Myocyte (in vitro differentiated cells): ENCODE data around the gene ZBTB18. TPM values are rescaled to one million over a fixed set of nuclear protein-coding genes. Genes with fewer than 3 reads are reported as not detected.
A peak's percentile ranks its signal among the peaks of the same experiment; 100 is the strongest.

ENCODE experiments used
- DNase-seq: peaks from one replicate; pipeline ENCODE4 v3.0.0-alpha.2; 2012; ENCODE audit warnings: low read depth
- total RNA-seq: library from RNA; depleted of rRNA; stranded (reverse); fragments of >200 nt; gene quantifications from 2 replicates; pipeline ENCODE4 v1.2.3, GENCODE V29; 2014

ZBTB18 gene
- total RNA-seq, 1 donor from 2014 or later = 106 TPM

DNA sequence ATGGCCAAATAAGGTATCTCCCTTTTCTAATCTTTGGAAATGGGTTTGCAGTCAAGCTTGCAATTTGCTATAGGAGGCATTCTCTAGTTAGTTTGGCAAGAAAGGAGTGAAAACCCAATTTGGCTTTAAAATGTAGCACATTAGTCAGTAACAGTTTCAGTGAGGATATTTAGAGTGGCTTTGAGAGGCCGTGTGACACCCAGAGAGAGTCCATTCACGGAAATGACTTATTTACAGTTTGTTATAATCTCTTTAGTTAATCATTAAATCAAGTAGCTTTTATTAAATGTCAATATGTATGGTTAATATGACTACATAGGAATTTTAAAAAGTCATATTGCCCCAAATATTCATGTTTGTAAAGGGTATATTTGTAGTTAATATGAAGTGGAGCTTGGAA lies 9.6 kb downstream of the ZBTB18 start:
- no peak for DNase-seq

GRCh38 chr1:244062156-244062725 lies 11.2 kb downstream of the ZBTB18 start:
- DNase-seq = no peak

DNA sequence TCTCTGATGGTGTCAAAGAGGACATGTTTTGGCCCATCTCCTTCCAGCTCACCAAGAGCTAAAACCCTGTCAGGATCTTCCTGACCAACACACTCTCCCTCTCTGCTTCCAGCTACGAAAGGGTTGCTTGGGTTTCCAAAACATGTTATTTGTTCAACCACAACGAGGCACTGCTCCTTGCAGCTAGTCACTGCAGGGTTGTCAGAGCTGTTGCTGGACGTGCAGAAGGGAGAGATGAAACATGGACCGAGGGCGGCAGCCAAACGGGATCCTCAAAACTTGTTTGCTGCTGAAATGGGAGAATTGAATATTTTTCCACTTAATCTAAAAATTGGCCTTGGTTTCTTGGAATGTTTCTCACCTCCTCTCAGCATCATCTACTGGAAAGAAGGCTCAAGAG lies 12.4 kb downstream of the ZBTB18 start:
- peak; percentile 24 for DNase-seq

DNA sequence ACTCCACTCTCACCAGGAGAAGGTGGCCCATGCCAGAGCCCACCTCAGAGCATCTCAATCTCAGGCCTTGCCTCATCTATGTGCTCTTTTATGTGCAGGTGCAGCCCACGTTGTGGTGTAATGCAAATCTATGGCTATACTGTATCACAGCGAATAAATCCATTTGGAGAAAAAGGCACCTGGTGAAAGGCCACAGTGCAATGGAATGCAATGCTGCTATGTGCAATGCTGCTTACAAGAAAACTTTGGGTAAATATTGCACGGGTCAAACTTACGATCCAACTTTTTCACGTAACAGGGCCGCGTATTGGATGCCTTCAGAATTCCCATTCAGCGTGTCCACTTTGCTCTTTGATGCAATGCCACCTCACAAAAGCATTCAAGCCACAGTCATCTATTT lies 13.5 kb downstream of the ZBTB18 start:
- DNase-seq = no peak

DNA sequence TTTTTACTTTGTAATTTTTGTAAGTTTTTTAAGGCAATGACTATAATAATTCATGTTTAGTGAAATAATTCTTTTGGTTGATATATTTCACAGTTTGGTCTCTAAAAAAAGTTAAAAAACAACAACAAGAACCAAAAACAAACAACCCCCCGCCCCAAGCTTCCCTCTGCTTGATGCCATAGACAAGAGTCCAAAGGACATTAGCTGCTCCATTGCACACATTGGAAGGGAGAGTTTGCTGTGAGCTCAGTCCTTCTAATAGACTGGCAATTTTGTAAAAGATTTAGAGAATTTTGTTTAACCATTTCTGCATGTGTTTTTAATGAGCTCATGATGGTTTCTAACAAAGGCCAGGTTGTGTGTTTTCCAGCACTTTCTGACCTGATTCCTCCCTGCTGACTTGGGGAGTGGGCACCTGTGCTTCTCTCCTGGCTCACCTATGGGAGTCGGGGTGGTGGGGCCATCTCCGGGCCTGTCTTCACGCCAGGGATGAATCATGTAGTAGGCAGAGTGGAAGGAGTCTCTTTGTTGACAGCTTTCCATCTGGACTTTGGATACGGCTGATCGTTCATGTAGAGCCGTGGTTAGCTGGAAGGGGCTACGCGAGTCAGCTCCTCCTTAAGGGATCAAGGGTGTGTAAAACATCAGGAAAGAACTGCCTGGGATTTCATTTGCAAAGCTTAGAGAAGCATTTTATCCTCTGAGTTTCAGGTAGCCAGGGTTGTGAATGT lies 14.1 kb downstream of the ZBTB18 start:
- DNase-seq = no peak

DNA sequence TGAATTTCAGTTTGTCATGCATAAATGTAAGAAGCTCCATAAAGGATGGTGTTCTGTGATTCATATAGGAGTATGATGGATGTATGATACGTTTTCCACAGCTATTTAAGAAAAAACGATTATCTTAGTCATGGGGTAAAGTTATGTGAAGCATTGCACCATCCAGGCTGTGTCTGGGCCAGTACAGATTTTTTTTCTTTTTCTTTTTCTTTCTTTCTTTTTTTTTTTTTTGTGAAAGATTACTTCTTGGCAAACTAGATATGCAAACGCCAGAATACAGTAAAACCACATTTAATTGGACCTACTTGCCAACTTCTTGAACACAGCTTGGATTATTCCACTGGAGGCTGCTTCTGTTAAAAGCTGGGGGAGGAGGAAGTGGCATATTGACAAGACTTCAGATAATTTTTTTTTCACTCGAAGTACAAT lies 14.9 kb downstream of the ZBTB18 start:
- peak; percentile 27 for DNase-seq

DNA sequence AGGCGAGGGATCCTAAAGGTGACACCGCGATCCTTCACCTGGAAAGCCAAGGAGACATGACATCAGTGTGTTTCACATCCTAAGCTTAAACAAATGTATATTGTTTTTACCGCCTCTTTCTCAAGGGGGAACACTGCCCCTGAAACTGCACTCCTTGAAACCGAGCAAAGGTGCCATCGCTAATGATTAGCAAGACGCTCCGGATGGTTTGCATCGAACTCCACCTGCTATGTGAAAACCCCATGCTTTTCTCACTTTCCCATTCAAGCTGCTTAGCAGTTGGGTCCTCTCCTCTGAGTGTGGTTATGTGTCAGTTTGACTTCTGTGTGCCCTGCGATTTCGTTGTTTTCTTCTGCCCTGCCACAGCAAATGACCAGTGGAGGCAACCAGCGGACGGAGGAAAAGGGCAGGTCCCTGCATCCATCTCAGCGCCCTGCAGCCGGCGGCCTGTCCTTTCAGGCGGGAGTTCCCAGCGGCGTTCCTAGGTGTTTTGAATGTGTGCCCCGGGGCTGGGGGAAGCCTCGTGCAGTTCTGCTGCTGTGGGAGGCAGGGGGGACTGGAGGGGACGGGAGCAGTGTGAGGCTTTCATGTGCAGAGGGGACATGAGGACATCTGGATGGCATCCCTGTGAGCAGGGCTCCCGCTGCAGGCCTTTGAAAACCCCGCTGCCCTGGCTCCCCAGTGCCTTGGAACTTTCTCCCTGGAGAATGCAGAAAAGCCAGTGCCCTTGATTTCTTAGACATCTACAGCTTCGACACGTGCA lies 16.1 kb downstream of the ZBTB18 start:
- no peak for DNase-seq

- no peak for DNase-seq
Measured at GRCh38 chr1:244067893-244068292, 16.8 kb downstream of the ZBTB18 start.

DNA sequence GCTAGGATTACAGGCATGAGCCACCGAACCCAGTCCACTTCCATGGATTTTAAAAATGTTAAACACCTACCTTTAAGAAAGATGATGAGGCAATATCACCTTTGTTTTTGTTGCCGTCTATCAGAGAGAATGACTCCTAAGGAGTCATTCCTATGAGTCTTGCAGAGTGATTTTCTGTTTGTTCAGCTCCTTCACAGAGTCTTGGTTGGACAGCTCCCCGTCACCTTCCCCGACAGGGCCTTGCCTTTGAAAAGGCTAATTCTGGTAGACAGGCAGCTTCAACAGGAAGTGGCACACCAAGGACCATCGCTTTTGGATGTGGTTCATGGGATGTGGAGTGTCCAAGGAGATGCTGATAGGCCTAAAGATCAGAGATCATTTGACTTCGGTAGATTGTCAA lies 17.5 kb downstream of the ZBTB18 start:
- DNase-seq = no peak

DNA sequence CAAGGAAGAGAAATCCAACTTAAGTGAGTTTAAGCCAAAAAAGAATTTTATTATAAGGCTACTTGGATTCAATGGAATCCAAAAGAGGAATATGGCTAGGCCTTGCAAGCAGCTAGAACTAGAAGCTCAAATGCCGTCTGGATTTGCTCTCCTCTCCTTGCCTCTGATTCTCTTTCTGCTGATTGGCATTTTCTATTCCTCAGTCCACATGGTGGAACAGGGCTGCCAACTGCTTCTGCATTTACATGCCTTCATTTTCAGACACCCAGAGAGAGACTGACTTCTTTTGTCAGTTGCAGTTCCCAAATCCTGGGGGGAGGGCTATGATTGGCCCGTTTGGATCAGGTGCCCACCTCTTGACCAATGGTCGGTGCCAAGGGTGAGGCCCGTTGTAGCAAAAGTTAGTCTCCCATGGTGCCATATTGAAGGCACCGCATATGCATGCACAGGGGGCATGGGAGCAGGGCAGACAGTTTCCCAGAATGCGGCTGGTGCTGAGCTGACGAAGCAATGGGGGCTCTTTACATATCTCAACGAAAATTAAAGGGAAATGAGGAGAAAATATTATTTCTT lies 18.3 kb downstream of the ZBTB18 start:
- no peak for DNase-seq

GRCh38 chr1:244074559-244075171 lies 23.6 kb downstream of the ZBTB18 start:
- no peak for DNase-seq

DNA sequence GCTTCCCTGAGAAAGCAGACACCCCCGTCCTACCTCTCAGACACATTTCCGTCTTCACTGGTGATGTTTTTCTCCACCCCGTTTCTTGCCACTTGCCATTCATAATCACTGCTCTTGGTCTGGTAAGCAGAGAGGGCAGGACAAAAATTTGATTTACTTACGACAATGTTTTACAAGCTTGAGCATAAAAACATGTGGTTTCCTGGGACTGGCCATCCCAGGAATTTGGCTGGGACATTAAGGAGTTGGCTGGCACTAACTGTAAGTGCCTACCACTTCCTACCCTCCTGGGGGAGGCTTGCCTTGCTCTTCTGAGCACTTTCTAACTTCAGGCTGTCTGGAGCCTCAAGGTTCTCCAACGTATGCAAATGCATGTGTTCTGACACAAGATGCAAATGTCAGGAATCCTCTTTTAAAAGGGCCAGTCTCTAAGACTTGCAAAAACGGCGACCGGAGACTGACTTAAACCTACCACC lies 24.2 kb downstream of the ZBTB18 start:
- DNase-seq = no peak

DNA sequence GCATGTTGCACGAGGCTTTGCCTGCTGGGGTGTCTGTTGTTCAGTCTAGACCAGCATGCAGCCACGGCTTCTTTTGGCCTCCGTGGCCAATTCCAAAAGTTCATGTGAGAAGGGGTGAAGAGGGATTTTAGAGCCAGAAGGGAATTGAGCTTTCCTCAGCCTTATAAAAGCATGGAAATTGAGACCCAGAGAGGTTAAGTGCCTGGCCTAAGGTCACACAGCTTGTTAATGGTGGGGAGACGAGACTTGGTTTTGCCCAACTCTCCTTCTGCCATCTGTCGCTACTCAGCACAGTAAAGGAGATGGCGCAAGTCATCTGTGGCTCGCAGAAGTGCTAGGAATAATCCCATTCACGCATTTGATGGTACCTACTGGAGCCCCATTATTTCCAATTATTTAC lies 25.7 kb downstream of the ZBTB18 start:
- no peak for DNase-seq

GRCh38 chr1:244077473-244078220 lies 26.6 kb downstream of the ZBTB18 start:
- DNase-seq = no peak

DNA sequence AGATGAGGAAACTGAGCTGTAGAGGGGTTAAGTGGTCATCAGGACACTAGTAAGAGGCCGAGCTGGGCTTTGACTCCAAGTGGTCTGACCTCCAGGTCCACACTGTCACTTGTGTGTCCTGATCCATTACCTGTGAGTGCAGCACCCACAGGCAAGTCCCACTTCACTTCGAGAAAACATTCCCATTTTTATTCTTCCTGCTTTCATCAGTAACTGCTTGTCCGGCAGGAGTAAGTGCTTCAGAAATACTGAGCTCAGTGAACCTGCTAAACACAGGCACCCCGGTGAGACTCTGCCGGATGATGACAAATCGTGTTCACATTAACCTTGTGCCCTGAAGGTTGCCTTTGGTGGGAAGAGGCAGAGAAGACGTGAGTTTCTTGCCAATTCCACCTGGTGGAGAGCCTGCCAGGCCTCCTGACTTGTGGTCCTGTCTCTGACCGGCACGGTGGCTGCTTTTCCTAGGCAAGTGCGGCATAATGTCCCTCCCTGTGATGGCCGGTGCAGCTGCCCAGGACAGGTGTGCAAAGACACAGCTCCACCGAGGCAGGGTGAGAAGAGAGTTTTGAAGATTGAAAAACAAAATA lies 29.4 kb downstream of the ZBTB18 start:
- no peak for DNase-seq

- no peak for DNase-seq
Measured at GRCh38 chr1:244082969-244083368, 31.9 kb downstream of the ZBTB18 start.

- no peak for DNase-seq
Measured at GRCh38 chr1:244083383-244083943, 32.4 kb downstream of the ZBTB18 start.

DNA sequence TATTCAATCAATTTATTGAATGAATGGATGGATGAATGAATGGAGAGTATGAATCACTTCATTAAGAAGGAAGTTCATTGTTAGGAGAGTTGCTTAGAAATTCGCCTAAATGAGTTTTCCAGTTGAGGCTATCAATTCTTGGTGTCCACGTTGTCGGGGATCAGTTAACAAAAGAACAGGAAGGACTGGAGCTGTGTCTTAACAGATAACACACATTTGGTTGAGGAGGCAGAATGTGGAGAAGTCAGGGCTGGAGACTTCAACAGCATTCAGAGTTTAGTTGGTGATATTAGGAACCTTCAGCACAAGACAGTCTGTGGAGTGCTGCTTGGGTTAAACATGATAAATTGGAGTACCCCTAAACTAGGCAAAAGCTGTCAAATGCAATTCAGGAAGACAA lies 33.7 kb downstream of the ZBTB18 start:
- no peak for DNase-seq

GRCh38 chr1:244085891-244086290 lies 34.8 kb downstream of the ZBTB18 start:
- no peak for DNase-seq

DNA sequence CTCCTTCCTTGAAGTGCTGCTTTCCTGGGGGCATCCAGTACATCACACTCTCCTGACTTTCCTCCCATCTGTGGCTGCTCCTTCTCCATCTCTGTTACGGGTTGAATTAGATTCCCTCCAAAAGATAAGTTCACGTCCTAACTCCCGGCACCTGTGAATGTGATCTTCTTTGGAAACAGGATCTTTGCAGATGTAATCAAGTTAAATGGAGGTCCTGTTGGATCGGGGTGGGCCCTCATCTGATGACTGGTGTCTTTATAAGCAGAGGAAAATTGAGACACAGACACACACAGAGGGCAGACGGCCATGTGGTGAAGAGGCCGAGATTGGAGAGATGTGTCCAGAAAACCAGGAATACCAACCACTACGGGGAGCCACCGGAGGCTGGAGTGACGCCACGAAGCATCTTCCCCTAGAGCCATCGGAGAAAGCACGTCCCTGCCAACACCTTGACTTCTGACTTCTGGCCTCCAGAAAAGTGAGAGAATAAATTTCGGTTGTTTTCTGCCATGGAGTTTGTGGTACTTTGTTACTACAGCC lies 36.0 kb downstream of the ZBTB18 start:
- DNase-seq = no peak
